IMR-90 (cell line): ENCODE measurements around the gene GOLGA8N.
"Not testable (repeated sequence)": the region's sequence is repeated elsewhere in the genome, so short reads cannot be mapped to it uniquely, and the experiment has no call there.

ENCODE experiments used
- BHLHE40 ChIP-seq: fragments of 150-350 bp; IDR thresholded peaks from 2 replicates; pipeline ENCODE4 v1.6.1; 2016; ENCODE audit warnings: mild to moderate bottlenecking, low read depth, low read length
- CEBPB ChIP-seq: IDR thresholded peaks from 2 replicates; pipeline ENCODE4 v1.6.1; 2012; ENCODE audit warnings: low read depth, low read length, improper control_type of control experiment
- CHD1 ChIP-seq: IDR thresholded peaks from 2 replicates; pipeline ENCODE4 v1.6.1; 2012; ENCODE audit warnings: low read depth, low read length, improper control_type of control experiment
- CTCF ChIP-seq: conservative IDR thresholded peaks from 2 replicates; pipeline ENCODE4 v1.5.1; 2012; ENCODE audit warnings: mild to moderate bottlenecking, low read depth, low read length, improper control_type of control experiment
- ELK1 ChIP-seq: fragments of 150-350 bp; IDR thresholded peaks from 2 replicates; pipeline ENCODE4 v1.6.1; 2016; ENCODE audit warnings: low read depth, mild to moderate bottlenecking, low read length, moderate library complexity, borderline replicate concordance
- MAFK ChIP-seq: IDR thresholded peaks from 2 replicates; pipeline ENCODE4 v1.6.1; 2012; ENCODE audit warnings: low read depth, low read length, improper control_type of control experiment
- MAZ ChIP-seq: IDR thresholded peaks from 2 replicates; pipeline ENCODE4 v1.6.1; 2012; ENCODE audit warnings: low read depth, mild to moderate bottlenecking, low read length, improper control_type of control experiment, moderate library complexity, borderline replicate concordance
- MXI1 ChIP-seq: IDR thresholded peaks from 2 replicates; pipeline ENCODE4 v1.6.1; 2012; ENCODE audit warnings: low read depth, mild to moderate bottlenecking, low read length, moderate library complexity, borderline replicate concordance
- POLR2A ChIP-seq: IDR thresholded peaks from 2 replicates; pipeline ENCODE4 v1.6.1; 2012; ENCODE audit warnings: mild to moderate bottlenecking, low read depth, low read length
- RAD21 ChIP-seq: IDR thresholded peaks from 2 replicates; pipeline ENCODE4 v1.6.1; 2012; ENCODE audit warnings: low read length, improper control_type of control experiment
- RCOR1 ChIP-seq: IDR thresholded peaks from 2 replicates; pipeline ENCODE4 v1.6.1; 2012; ENCODE audit warnings: mild to moderate bottlenecking, low read length, improper control_type of control experiment; ENCODE audit not compliant: insufficient replicate concordance
- RFX5 ChIP-seq: IDR thresholded peaks from 2 replicates; pipeline ENCODE4 v1.8.0; 2012; ENCODE audit warnings: low read depth, mild to moderate bottlenecking, low read length, moderate library complexity
- SMC3 ChIP-seq: fragments of 150-350 bp; IDR thresholded peaks from 2 replicates; pipeline ENCODE4 v1.6.1; 2016; ENCODE audit warnings: low read depth, mild to moderate bottlenecking, antibody characterized with exemption, low read length, moderate library complexity
- USF2 ChIP-seq: fragments of 150-350 bp; IDR thresholded peaks from 2 replicates; pipeline ENCODE4 v1.6.1; 2017; ENCODE audit warnings: mild to moderate bottlenecking, antibody characterized with exemption, low read length, low read depth

DNA sequence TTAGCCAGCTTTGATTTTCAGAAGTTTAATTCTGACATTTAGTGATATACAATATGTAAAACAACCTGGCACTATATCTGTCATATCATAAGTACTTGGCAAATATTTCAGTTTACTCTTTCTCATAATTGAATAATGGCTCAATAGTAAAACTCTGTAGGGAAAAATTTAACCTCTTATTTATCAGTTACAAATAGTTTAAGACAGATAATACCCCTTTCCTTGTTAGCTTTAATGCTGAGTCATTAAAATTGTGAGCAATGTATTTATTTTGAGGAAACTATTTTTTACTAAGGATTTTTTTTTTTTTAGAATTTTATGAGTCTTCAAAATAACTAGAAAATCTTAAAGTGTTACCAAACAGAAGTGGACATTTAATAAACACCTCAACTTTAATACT, 38.7 kb upstream of the GOLGA8N start:
- TF ChIP-seq CTCF, MAZ, CEBPB, RAD21, RFX5, BHLHE40, POLR2A, SMC3, CHD1, USF2, RCOR1, ELK1, MXI1: not testable (repeated sequence)
- peak; percentile 63 for TF ChIP-seq MAFK
